Astrocyte (in vitro differentiated cells and primary cell): ENCODE data around the gene SLC4A1.

Experiments
- EZH2 ChIP-seq: IDR thresholded peaks from 2 replicates; pipeline ENCODE4 v1.6.1; 2012; ENCODE audit warnings: mild to moderate bottlenecking, low read length, inconsistent platforms; ENCODE audit not compliant: insufficient read depth
- TF ChIP-seq, protein P1 (sequence below): IDR thresholded peaks from 2 replicates; pipeline ENCODE4 v1.5.1; 2011; ENCODE audit warnings: low read depth, mild to moderate bottlenecking, inconsistent platforms, low read length, moderate library complexity; ENCODE audit not compliant: insufficient read depth

GRCh38 chr17:44272954-44273353 lies 5.0 kb upstream of the SLC4A1 start:
- TF ChIP-seq, protein P1, sequence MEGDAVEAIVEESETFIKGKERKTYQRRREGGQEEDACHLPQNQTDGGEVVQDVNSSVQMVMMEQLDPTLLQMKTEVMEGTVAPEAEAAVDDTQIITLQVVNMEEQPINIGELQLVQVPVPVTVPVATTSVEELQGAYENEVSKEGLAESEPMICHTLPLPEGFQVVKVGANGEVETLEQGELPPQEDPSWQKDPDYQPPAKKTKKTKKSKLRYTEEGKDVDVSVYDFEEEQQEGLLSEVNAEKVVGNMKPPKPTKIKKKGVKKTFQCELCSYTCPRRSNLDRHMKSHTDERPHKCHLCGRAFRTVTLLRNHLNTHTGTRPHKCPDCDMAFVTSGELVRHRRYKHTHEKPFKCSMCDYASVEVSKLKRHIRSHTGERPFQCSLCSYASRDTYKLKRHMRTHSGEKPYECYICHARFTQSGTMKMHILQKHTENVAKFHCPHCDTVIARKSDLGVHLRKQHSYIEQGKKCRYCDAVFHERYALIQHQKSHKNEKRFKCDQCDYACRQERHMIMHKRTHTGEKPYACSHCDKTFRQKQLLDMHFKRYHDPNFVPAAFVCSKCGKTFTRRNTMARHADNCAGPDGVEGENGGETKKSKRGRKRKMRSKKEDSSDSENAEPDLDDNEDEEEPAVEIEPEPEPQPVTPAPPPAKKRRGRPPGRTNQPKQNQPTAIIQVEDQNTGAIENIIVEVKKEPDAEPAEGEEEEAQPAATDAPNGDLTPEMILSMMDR = no peak
- no peak for TF ChIP-seq EZH2
